Skeletal muscle tissue (tissue), 4 donors: ENCODE measurements around the gene MIOX. TPM values are rescaled to one million over a fixed set of nuclear protein-coding genes. Genes with fewer than 3 reads are reported as not detected.
"Not testable (repeated sequence)": the region's sequence is repeated elsewhere in the genome, so short reads cannot be mapped to it uniquely, and the experiment has no call there.

Experiments used
- H3K27ac ChIP-seq: one replicate; pipeline ENCODE4 v1.7.0; 2013; ENCODE audit warnings: mild to moderate bottlenecking, low read depth, low read length, inconsistent platforms
- H3K27me3 ChIP-seq, 3 donors: one replicate each; pipeline ENCODE4 v1.7.0; 2013; ENCODE audit warnings: low read length in 3 of 3; ENCODE audit not compliant: control insufficient read depth in 3 of 3, insufficient read depth in 3 of 3
- H3K36me3 ChIP-seq, 3 donors: one replicate each; pipeline ENCODE4 v1.7.0; 2013; ENCODE audit warnings: low read length in 3 of 3; ENCODE audit not compliant: control insufficient read depth in 3 of 3, insufficient read depth in 3 of 3
- H3K4me1 ChIP-seq, 3 donors: one replicate each; pipeline ENCODE4 v1.7.0; 2013; ENCODE audit warnings: low read length in 3 of 3, mild to moderate bottlenecking in 3 of 3; ENCODE audit not compliant: control insufficient read depth in 3 of 3, insufficient read depth in 3 of 3
- H3K4me3 ChIP-seq, 3 donors: one replicate each; pipeline ENCODE4 v1.7.0; 2013; ENCODE audit warnings: low read length in 3 of 3
- H3K9ac ChIP-seq, 3 donors: one replicate each; pipeline ENCODE4 v1.7.0; 2013; ENCODE audit warnings: low read length in 3 of 3, mild to moderate bottlenecking in 3 of 3, moderate library complexity in 2 of 3, low read depth in 1 of 3
- H3K9me3 ChIP-seq, 3 donors: one replicate each; pipeline ENCODE4 v1.7.0; 2013; ENCODE audit warnings: low read length in 3 of 3; ENCODE audit not compliant: control insufficient read depth in 3 of 3
- total RNA-seq: library from RNA; depleted of rRNA; stranded (reverse); fragments of >200 nt; gene quantifications from one replicate; pipeline ENCODE4 v1.2.3, GENCODE V29; 2014
- donor health status: Osteomylitis.

The MIOX gene
- total RNA-seq, 1 donor from 2014 or later: not detected

- H3K27ac ChIP-seq: peak overlapping the region; percentile 93
- H3K27me3 ChIP-seq: peaks cover 30 to 57% (median 45%) of the 10 kb centered on the region in 3 donors
- H3K36me3 ChIP-seq: no peaks in the 10 kb centered on the region
- no peak overlapping the region for H3K4me3 ChIP-seq
- H3K9me3 ChIP-seq: no peaks in the 10 kb centered on the region
- peaks cover 5 to 33% (median 24%) of the 10 kb centered on the region in 3 donors for H3K4me1 ChIP-seq
- no peak overlapping the region for H3K9ac ChIP-seq
These were observed 46.5 kb downstream of the MIOX start for GRCh38 chr22:50532824-50533796.

- Histone ChIP-seq H3K4me1 (peaks cover 5 to 29% (median 19%) of the 10 kb centered on the region in 3 donors), H3K27ac (peak overlapping the region; percentile 5), H3K27me3 (peaks cover 30 to 47% (median 43%) of the 10 kb centered on the region in 3 donors)
- not testable (repeated sequence) for H3K4me3 ChIP-seq, H3K9ac ChIP-seq, H3K36me3 ChIP-seq, H3K9me3 ChIP-seq
These were observed 47.4 kb downstream of the MIOX start for GRCh38 chr22:50533856-50534711.

- no peak overlapping the region for H3K9ac ChIP-seq
- no peaks in the 10 kb centered on the region for H3K36me3 ChIP-seq
- peaks cover 5 to 29% (median 16%) of the 10 kb centered on the region in 3 donors for H3K4me1 ChIP-seq
- H3K27ac ChIP-seq: no peak overlapping the region
- H3K27me3 ChIP-seq: peaks cover 22 to 39% (median 34%) of the 10 kb centered on the region in 3 donors
- H3K4me3 ChIP-seq: no peak overlapping the region
- H3K9me3 ChIP-seq: no peaks in the 10 kb centered on the region
These were observed 48.5 kb downstream of the MIOX start for GRCh38 chr22:50535113-50535512.

- Histone ChIP-seq H3K27me3 (peaks cover 13 to 28% (median 24%) of the 10 kb centered on the region in 3 donors), H3K9ac (no peak overlapping the region), H3K9me3 (no peaks in the 10 kb centered on the region), H3K4me1 (peaks cover under 1 to 19% (median 11%) of the 10 kb centered on the region in 3 donors), H3K36me3 (no peaks in the 10 kb centered on the region), H3K27ac (no peak overlapping the region), H3K4me3 (no peak overlapping the region)
These were observed 49.6 kb downstream of the MIOX start for GRCh38 chr22:50536226-50536625.

- Histone ChIP-seq H3K27me3 (peaks cover 2 to 19% (median 18%) of the 10 kb centered on the region in 3 donors), H3K36me3 (no peaks in the 10 kb centered on the region), H3K9me3 (no peaks in the 10 kb centered on the region), H3K9ac (no peak overlapping the region), H3K4me1 (peaks cover 0 to 12% (median 3%) of the 10 kb centered on the region in 3 donors), H3K4me3 (no peak overlapping the region), H3K27ac (peak overlapping the region; percentile 91)
These were observed 51.1 kb downstream of the MIOX start for GRCh38 chr22:50537765-50538164.

Other genes with a start within 250 kb of the MIOX start
- 17.2 TPM for gene TUBGCP6, start 241.8 kb upstream of the MIOX start, total RNA-seq
- gene HDAC10, start 235.6 kb upstream of the MIOX start, total RNA-seq: 8.9 TPM
- gene MAPK12, start 225.2 kb upstream of the MIOX start, total RNA-seq: 18.8 TPM
- gene MAPK11, start 216.5 kb upstream of the MIOX start, total RNA-seq: 3.1 TPM
- gene PLXNB2, start 179.2 kb upstream of the MIOX start, total RNA-seq: 48.5 TPM
- 1.0 TPM for gene DENND6B, start 159.8 kb upstream of the MIOX start, total RNA-seq
- 28.2 TPM for gene PPP6R2, start 143.5 kb upstream of the MIOX start, total RNA-seq
- 30.8 TPM for gene SBF1, start 11.8 kb upstream of the MIOX start, total RNA-seq
- gene ADM2, start 5.3 kb upstream of the MIOX start, total RNA-seq: under 0.01 TPM
- gene LMF2, start 20.8 kb downstream of the MIOX start, total RNA-seq: 12.5 TPM
- gene NCAPH2, start 21.4 kb downstream of the MIOX start, total RNA-seq: 34.4 TPM
- 0.52 TPM for gene SCO2, start 38.7 kb downstream of the MIOX start, total RNA-seq
- gene TYMP, start 43.2 kb downstream of the MIOX start, total RNA-seq: 8.9 TPM
- gene KLHDC7B, start 59.0 kb downstream of the MIOX start, total RNA-seq: not detected
- gene SYCE3, start 76.1 kb downstream of the MIOX start, total RNA-seq: not detected
- 27.1 TPM for gene CPT1B, start 91.6 kb downstream of the MIOX start, total RNA-seq
- gene CHKB, start 96.0 kb downstream of the MIOX start, total RNA-seq: 17.7 TPM
- 0.52 TPM for gene MAPK8IP2, start 113.9 kb downstream of the MIOX start, total RNA-seq
- 5.2 TPM for gene ARSA, start 141.3 kb downstream of the MIOX start, total RNA-seq
- gene SHANK3, start 186.0 kb downstream of the MIOX start, total RNA-seq: 4.2 TPM